DMS53 treated with DMSO at 0.1 percent for 48 hours (cell line): Measurements from ENCODE around the gene CDCA8.

Experiments used
- DNase-seq: peaks from one replicate; lab custom pipeline; 2025; ENCODE audit not compliant: unreplicated experiment; lab: John Stamatoyannopoulos, UW

Gene CDCA8

GRCh38 chr1:37714689-37715088, 22.4 kb downstream of the CDCA8 start:
- no peak for DNase-seq

- no peak for DNase-seq
Observed at GRCh38 chr1:37716321-37716720, 24.0 kb downstream of the CDCA8 start.

- no peak for DNase-seq
Observed at GRCh38 chr1:37717631-37718030, 25.3 kb downstream of the CDCA8 start.

- no peak for DNase-seq
Observed at GRCh38 chr1:37718181-37718900, 26.0 kb downstream of the CDCA8 start.

- no peak for DNase-seq
Observed at GRCh38 chr1:37718901-37719571, 26.7 kb downstream of the CDCA8 start.

- no peak for DNase-seq
Observed at GRCh38 chr1:37719572-37720195, 27.4 kb downstream of the CDCA8 start.

GRCh38 chr1:37720231-37721130, 28.2 kb downstream of the CDCA8 start:
- no peak for DNase-seq

- no peak for DNase-seq
Observed at GRCh38 chr1:37721565-37721964, 29.2 kb downstream of the CDCA8 start.

- no peak for DNase-seq
Observed at GRCh38 chr1:37722181-37723071, 30.1 kb downstream of the CDCA8 start.

GRCh38 chr1:37723072-37723389, 30.7 kb downstream of the CDCA8 start:
- DNase-seq = no peak

GRCh38 chr1:37723390-37724078, 31.2 kb downstream of the CDCA8 start:
- no peak for DNase-seq

- no peak for DNase-seq
Observed at GRCh38 chr1:37724575-37724974, 32.3 kb downstream of the CDCA8 start.

- no peak for DNase-seq
Observed at GRCh38 chr1:37725851-37726613, 33.7 kb downstream of the CDCA8 start.

- DNase-seq = no peak
Observed at GRCh38 chr1:37726751-37727585, 34.7 kb downstream of the CDCA8 start.

- no peak for DNase-seq
Observed at GRCh38 chr1:37728416-37728815, 36.1 kb downstream of the CDCA8 start.

- DNase-seq = no peak
Observed at GRCh38 chr1:37730376-37730775, 38.1 kb downstream of the CDCA8 start.

GRCh38 chr1:37731312-37732019, 39.1 kb downstream of the CDCA8 start:
- no peak for DNase-seq
